SHP77 treated with DMSO at 0.1 percent for 48 hours (cell line): ENCODE measurements around the gene GNPDA1.

Source experiments
- DNase-seq: peaks from one replicate; lab custom pipeline; 2025; lab: John Stamatoyannopoulos, UW

Gene GNPDA1

DNA sequence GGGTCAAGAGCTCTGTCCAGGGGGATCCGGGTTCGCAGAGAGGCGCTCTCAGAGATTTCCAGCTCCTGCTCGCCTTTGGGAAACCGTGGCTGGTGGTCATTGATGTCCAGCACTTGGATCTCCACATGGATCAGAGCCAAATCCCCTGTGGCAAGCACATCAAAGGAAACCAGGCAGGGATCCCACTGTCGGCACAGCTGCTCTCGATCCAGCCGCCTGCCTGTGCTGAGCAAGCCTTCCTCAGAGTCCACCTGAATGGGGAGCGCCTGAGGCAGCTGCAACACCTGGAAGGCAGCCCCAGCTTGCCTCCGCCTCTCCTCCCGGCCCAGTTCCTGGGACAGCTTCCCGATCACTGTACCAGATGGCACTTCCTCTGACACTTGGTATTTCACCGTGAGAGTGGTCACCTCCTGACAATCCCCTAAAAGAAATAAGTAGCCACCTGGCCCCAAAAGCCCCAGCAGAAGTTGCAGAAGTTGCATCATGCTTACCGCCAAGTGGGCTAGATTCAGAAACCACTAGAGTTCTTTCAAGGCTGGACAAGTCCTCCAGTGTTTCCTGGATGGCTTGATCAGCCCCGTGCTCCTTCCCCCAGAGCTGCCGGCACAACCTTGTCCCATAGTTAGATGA is 55.3 kb downstream of the GNPDA1 start:
- no peak for DNase-seq

DNA sequence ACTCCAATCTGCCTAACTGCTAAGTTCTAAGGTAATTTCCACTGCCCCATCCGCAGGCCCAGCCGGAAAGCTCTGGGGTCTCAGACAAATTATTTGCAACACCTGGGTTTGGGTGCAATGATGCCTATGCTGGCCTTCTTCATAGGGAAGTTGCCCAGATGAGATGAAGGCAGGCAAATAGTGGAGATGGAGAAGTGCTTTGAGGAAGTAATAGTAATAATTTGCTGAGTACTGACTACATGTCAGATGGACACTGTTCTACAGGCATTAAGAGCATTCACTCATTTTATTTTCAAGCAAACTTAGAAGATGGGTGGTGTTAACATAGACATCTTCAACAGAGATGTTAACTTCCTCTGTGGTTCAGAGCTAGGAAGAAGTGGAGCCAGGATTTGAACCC is 58.6 kb downstream of the GNPDA1 start:
- DNase-seq: no peak

DNA sequence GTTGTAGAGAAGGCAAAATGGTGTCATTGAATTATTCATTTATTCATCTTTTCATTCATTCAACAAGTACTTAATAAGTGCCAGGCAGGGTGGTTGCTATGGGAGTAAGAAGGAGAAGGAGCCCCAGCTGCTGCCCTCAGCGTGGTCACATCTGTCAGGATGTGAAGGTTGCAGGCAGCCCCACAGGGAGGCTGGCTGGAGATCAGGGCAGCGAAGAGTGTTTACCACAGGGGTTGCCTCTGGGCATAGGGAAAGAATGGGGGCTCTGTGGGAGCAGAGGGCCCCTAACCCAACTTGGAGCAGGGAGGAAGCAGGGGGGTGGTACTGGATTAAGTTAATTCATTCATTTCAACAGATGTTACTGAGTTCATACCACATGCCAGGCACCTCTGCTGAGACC is 60.8 kb downstream of the GNPDA1 start:
- no peak for DNase-seq

DNA sequence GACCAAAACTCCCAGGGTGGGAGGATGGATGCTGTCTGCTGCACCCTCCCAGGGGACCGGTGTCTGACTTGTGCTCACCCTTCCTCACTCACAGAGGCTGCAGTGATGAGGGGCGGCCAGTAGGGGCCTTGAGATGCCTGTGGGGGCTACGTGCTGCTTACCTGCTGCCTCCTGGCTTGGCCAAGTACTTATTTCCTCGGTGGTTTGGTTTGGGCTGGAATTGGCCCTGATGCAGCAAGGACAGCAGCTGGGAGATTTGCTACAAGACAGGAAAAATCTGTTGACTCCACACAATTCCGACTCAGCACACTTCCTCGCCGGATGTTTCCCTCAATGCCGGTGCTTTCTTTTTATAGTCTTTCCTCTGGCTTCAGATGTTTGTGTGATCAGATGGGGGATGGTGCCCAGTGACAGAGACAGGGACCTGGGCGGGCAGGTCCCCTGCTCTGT is 61.5 kb downstream of the GNPDA1 start:
- no peak for DNase-seq
